ENCODE results near the gene ACACA. TPM values are rescaled to one million over a fixed set of nuclear protein-coding genes. Genes with fewer than 3 reads are reported as not detected.

ACACA gene
- total RNA-seq, 1 donor from 2014 or later = 42.4 TPM

GRCh38 chr17:37327341-37328090 lies 79.1 kb downstream of the ACACA start:
- Mint-ChIP-seq H3K27me3 (no peaks in the 10 kb centered on the region), H3K4me1 (no peaks in the 10 kb centered on the region), H3K4me3 (no peak overlapping the region), H3K36me3 (ENCODE audit: low read depth) (peaks cover 32% of the 10 kb centered on the region), H3K9me3 (no peaks in the 10 kb centered on the region), H3K27ac (no peak overlapping the region)
- intact Hi-C loops (cut with micrococcal nuclease) = no loop called here
- ChIA-PET POLR2A (no interaction called here), CTCF (no interaction called here)
- no peak for TF ChIP-seq CTCF (IDR thresholded peaks at IDR 0.05)
- ATAC-seq (ENCODE audit: low read depth) = no peak
- no peak for DNase-seq

- ATAC-seq (ENCODE audit: low read depth) (no peak), DNase-seq (no peak)
- CTCF ChIA-PET = no interaction called here
- H3K4me1 Mint-ChIP-seq = no peaks in the 10 kb centered on the region
- POLR2A ChIA-PET = no interaction called here
- no peak overlapping the region for H3K27ac Mint-ChIP-seq
- H3K36me3 Mint-ChIP-seq (ENCODE audit: low read depth) = peaks cover 18% of the 10 kb centered on the region
- no peaks in the 10 kb centered on the region for H3K27me3 Mint-ChIP-seq
- intact Hi-C loops (cut with micrococcal nuclease) = no loop called here
- H3K9me3 Mint-ChIP-seq = no peaks in the 10 kb centered on the region
- no peak for TF ChIP-seq CTCF (IDR thresholded peaks at IDR 0.05)
- no peak overlapping the region for H3K4me3 Mint-ChIP-seq
Observed at GRCh38 chr17:37322826-37323561, 83.6 kb downstream of the ACACA start.

GRCh38 chr17:37322106-37322505 lies 84.5 kb downstream of the ACACA start:
- DNase-seq (no peak), ATAC-seq (ENCODE audit: low read depth) (no peak)
- H3K27ac Mint-ChIP-seq = no peak overlapping the region
- H3K27me3 Mint-ChIP-seq = no peaks in the 10 kb centered on the region
- no peaks in the 10 kb centered on the region for H3K4me1 Mint-ChIP-seq
- POLR2A ChIA-PET = no interaction called here
- H3K36me3 Mint-ChIP-seq (ENCODE audit: low read depth) = peaks cover 13% of the 10 kb centered on the region
- intact Hi-C loops (cut with micrococcal nuclease) = no loop called here
- H3K9me3 Mint-ChIP-seq = no peaks in the 10 kb centered on the region
- no peak for TF ChIP-seq CTCF (IDR thresholded peaks at IDR 0.05)
- CTCF ChIA-PET = no interaction called here
- no peak overlapping the region for H3K4me3 Mint-ChIP-seq

- Mint-ChIP-seq H3K4me3 (no peak overlapping the region), H3K9me3 (no peaks in the 10 kb centered on the region), H3K4me1 (no peaks in the 10 kb centered on the region), H3K36me3 (ENCODE audit: low read depth) (peaks cover 7% of the 10 kb centered on the region), H3K27me3 (no peaks in the 10 kb centered on the region), H3K27ac (no peak overlapping the region)
- no peak for TF ChIP-seq CTCF (IDR thresholded peaks at IDR 0.05)
- DNase-seq (no peak), ATAC-seq (ENCODE audit: low read depth) (no peak)
- ChIA-PET CTCF (no interaction called here), POLR2A (no interaction called here)
- intact Hi-C loops (cut with micrococcal nuclease) = no loop called here
Observed at GRCh38 chr17:37318931-37319594, 87.6 kb downstream of the ACACA start.

GRCh38 chr17:37317867-37318266 lies 88.8 kb downstream of the ACACA start:
- DNase-seq = no peak
- H3K36me3 Mint-ChIP-seq (ENCODE audit: low read depth) = peaks cover 7% of the 10 kb centered on the region
- no peak for TF ChIP-seq CTCF (IDR thresholded peaks at IDR 0.05)
- POLR2A ChIA-PET = no interaction called here
- H3K4me3 Mint-ChIP-seq = no peak overlapping the region
- no peak for ATAC-seq (ENCODE audit: low read depth)
- intact Hi-C loops (cut with micrococcal nuclease) = no loop called here
- H3K4me1 Mint-ChIP-seq = no peaks in the 10 kb centered on the region
- CTCF ChIA-PET = no interaction called here
- no peaks in the 10 kb centered on the region for H3K9me3 Mint-ChIP-seq
- H3K27ac Mint-ChIP-seq = no peak overlapping the region
- H3K27me3 Mint-ChIP-seq = no peaks in the 10 kb centered on the region
